Liver (tissue), 9 donors: Measurements from ENCODE around the gene STAM. TPM values are rescaled to one million over a fixed set of nuclear protein-coding genes. Genes with fewer than 3 reads are reported as not detected.

ENCODE experiments used
- DNase-seq: peaks from one replicate; pipeline ENCODE4 v3.0.0-alpha.2; 2017; ENCODE audit warnings: low spot score
- H3K27ac ChIP-seq, 2 donors: one replicate each; pipeline ENCODE4 v1.7.0; 2013; ENCODE audit warnings: inconsistent platforms in 2 of 2, low read length in 2 of 2, control low read depth in 1 of 2, low read depth in 1 of 2, mild to moderate bottlenecking in 1 of 2
- H3K27me3 ChIP-seq, 4 donors: one replicate each; pipeline versions ENCODE4 v1.6.1 to v1.7.0; 2013; ENCODE audit warnings: low read length in 3 of 4, inconsistent platforms in 1 of 4, mild to moderate bottlenecking in 1 of 4, moderate library complexity in 1 of 4; ENCODE audit not compliant: control insufficient read depth in 4 of 4, insufficient read depth in 4 of 4
- H3K36me3 ChIP-seq, 4 donors: one replicate each; pipeline versions ENCODE4 v1.6.1 to v1.7.0; 2013; ENCODE audit warnings: low read length in 3 of 4, mild to moderate bottlenecking in 3 of 4, low read depth in 1 of 4, moderate library complexity in 1 of 4; ENCODE audit not compliant: control insufficient read depth in 4 of 4, insufficient read depth in 3 of 4
- H3K4me1 ChIP-seq, 4 donors: one replicate each; pipeline versions ENCODE4 v1.6.1 to v1.7.0; 2013; ENCODE audit warnings: low read length in 3 of 4, mild to moderate bottlenecking in 3 of 4, moderate library complexity in 1 of 4; ENCODE audit not compliant: control insufficient read depth in 4 of 4, insufficient read depth in 4 of 4
- H3K4me3 ChIP-seq, 3 donors: one replicate each; pipeline versions ENCODE4 v1.6.1 to v1.7.0; 2013; ENCODE audit warnings: low read length in 3 of 3, control low read depth in 1 of 3, low read depth in 1 of 3, mild to moderate bottlenecking in 1 of 3
- H3K9ac ChIP-seq, 2 donors: one replicate each; pipeline ENCODE4 v1.7.0; 2013; ENCODE audit warnings: low read length in 2 of 2, mild to moderate bottlenecking in 2 of 2, moderate library complexity in 2 of 2, control low read depth in 1 of 2, low read depth in 1 of 2
- H3K9me3 ChIP-seq, 4 donors: one replicate each; pipeline versions ENCODE4 v1.6.1 to v1.7.0; 2013; ENCODE audit warnings: low read length in 3 of 4; ENCODE audit not compliant: control insufficient read depth in 4 of 4
- ATF3 ChIP-seq: IDR thresholded peaks from 2 replicates; pipeline ENCODE4 v1.6.1; 2016; ENCODE audit warnings: antibody characterized with exemption
- CTCF ChIP-seq: fragments of 150-350 bp; IDR thresholded peaks from 2 replicates; pipeline ENCODE4 v1.5.1; 2017; ENCODE audit warnings: improper control_type of control experiment, low read depth, low read length; ENCODE audit not compliant: missing input control
- EGR1 ChIP-seq, 2 donors: IDR thresholded peaks; 2 replicates each; pipeline ENCODE4 v1.6.1; 2016 to 2018; ENCODE audit warnings: antibody characterized with exemption in 2 of 2, low read depth in 2 of 2
- FOXA1 ChIP-seq: IDR thresholded peaks from 2 replicates; pipeline ENCODE4 v1.6.1; 2016; ENCODE audit warnings: antibody characterized with exemption
- FOXA2 ChIP-seq: IDR thresholded peaks from 2 replicates; pipeline ENCODE4 v1.6.1; 2016; ENCODE audit warnings: antibody characterized with exemption
- GABPA ChIP-seq, 2 donors: IDR thresholded peaks in 1 of 2; conservative IDR thresholded peaks in 1 of 2; 2 replicates each; pipeline ENCODE4 v1.6.1; 2016; ENCODE audit warnings: antibody characterized with exemption in 2 of 2, mild to moderate bottlenecking in 1 of 2, moderate library complexity in 1 of 2
- HNF4A ChIP-seq, 2 donors: conservative IDR thresholded peaks; 2 replicates each; pipeline ENCODE4 v1.6.1; 2016; ENCODE audit warnings: antibody characterized with exemption in 2 of 2, mild to moderate bottlenecking in 2 of 2
- HNF4G ChIP-seq: IDR thresholded peaks from 2 replicates; pipeline ENCODE4 v1.6.1; 2016; ENCODE audit warnings: antibody characterized with exemption
- JUND ChIP-seq, 2 donors: IDR thresholded peaks; 2 replicates each; pipeline ENCODE4 v1.6.1; 2016; ENCODE audit warnings: antibody characterized with exemption in 2 of 2
- NR2F2 ChIP-seq: IDR thresholded peaks from 2 replicates; pipeline ENCODE4 v1.6.1; 2016; ENCODE audit warnings: antibody characterized with exemption
- RAD21 ChIP-seq, 2 donors: IDR thresholded peaks; 2 replicates each; pipeline ENCODE4 v1.6.1; 2016; ENCODE audit warnings: antibody characterized with exemption in 2 of 2, mild to moderate bottlenecking in 2 of 2
- REST ChIP-seq: IDR thresholded peaks from 2 replicates; pipeline ENCODE4 v1.6.1; 2016; ENCODE audit warnings: antibody characterized with exemption, mild to moderate bottlenecking
- RXRA ChIP-seq, 2 donors: IDR thresholded peaks; 2 replicates each; pipeline ENCODE4 v1.6.1; 2017 to 2018; ENCODE audit warnings: antibody characterized with exemption in 2 of 2, mild to moderate bottlenecking in 1 of 2
- SP1 ChIP-seq: IDR thresholded peaks from 2 replicates; pipeline ENCODE4 v1.6.1; 2018; ENCODE audit warnings: antibody characterized with exemption, mild to moderate bottlenecking
- YY1 ChIP-seq: IDR thresholded peaks from 2 replicates; pipeline ENCODE4 v1.6.1; 2016; ENCODE audit warnings: antibody characterized with exemption, mild to moderate bottlenecking
- ZBTB33 ChIP-seq: IDR thresholded peaks from 2 replicates; pipeline ENCODE4 v1.6.1; 2016; ENCODE audit warnings: antibody characterized with exemption
- WGBS: extraction: QIAGEN DNeasy Blood & Tissue Kit; methylation state at CpG from one replicate; pipeline ENCODE4 v1.1.7; 2013; 5-methylcytosine and 5-hydroxymethylcytosine counted together
- polyA plus RNA-seq, 2 donors: library from polyadenylated mRNA; stranded (reverse) in 1 of 2; unstranded in 1 of 2; fragments of 200-250 nt in 1 of 2; fragments of >200 nt in 1 of 2; fragmentation: Nextera tagmentation in 1 of 2; extraction: Ambion mirVana in 1 of 2; gene quantifications; one replicate each; pipeline versions ENCODE4 v1.2.1 to v1.2.3, GENCODE V29; 2013 to 2015
- total RNA-seq, 2 donors: library from RNA; depleted of rRNA; stranded (reverse); fragments of >200 nt; gene quantifications; one replicate each; pipeline ENCODE4 v1.2.3, GENCODE V29; 2014
- donor health status: healthy.
- donor health status: healthy.
- donor health status: healthy.
- donor health status: healthy.
- donor health status: healthy.

STAM gene
- total and polyA plus RNA-seq, 4 donors: 4.9 to 32.4 (median 6.7) TPM

GRCh38 chr10:17701301-17701700, 57.4 kb downstream of the STAM start:
- Histone ChIP-seq H3K27me3 (no peaks in the 10 kb centered on the region), H3K4me1 (no peaks in the 10 kb centered on the region), H3K27ac (no peak overlapping the region), H3K4me3 (no peak overlapping the region), H3K9ac (no peak overlapping the region), H3K9me3 (no peaks in the 10 kb centered on the region), H3K36me3 (peaks cover 0 to 13% (median 2%) of the 10 kb centered on the region in 4 donors)
- no peak for DNase-seq
- no peak for TF ChIP-seq HNF4G
- no peak for TF ChIP-seq FOXA2
- no peak for TF ChIP-seq RAD21 (IDR thresholded peaks at IDR 0.05)
- no peak for TF ChIP-seq ATF3
- TF ChIP-seq NR2F2: no peak
- no peak for TF ChIP-seq JUND (IDR thresholded peaks at IDR 0.05)
- TF ChIP-seq RXRA (IDR thresholded peaks at IDR 0.05): no peak
- no peak for TF ChIP-seq YY1
- no peak for TF ChIP-seq SP1
- TF ChIP-seq GABPA (IDR thresholded peaks at IDR 0.05 in 1 of 2, conservative IDR thresholded peaks at IDR 0.05 in 1 of 2): no peak
- no peak for TF ChIP-seq CTCF
- 97% methylated on average over 3 of the region's 3 CpGs for WGBS

GRCh38 chr10:17703706-17704105, 59.8 kb downstream of the STAM start:
- 98% methylated on average over 3 of the region's 3 CpGs for WGBS
- peaks cover 0 to 13% (median 4%) of the 10 kb centered on the region in 4 donors for H3K36me3 ChIP-seq

More at GRCh38 chr10:17703706-17704105, 59.8 kb downstream of the STAM start:
- H3K4me3 ChIP-seq: no peak overlapping the region
- TF ChIP-seq ATF3: no peak
- TF ChIP-seq REST: no peak
- no peak for TF ChIP-seq ZBTB33
- TF ChIP-seq GABPA (IDR thresholded peaks at IDR 0.05 in 1 of 2, conservative IDR thresholded peaks at IDR 0.05 in 1 of 2): no peak
- no peak for TF ChIP-seq HNF4G
- TF ChIP-seq HNF4A (conservative IDR thresholded peaks at IDR 0.05): no peak
- TF ChIP-seq NR2F2: no peak
- no peak for TF ChIP-seq FOXA2
- no peak for TF ChIP-seq YY1
- no peak for TF ChIP-seq EGR1 (IDR thresholded peaks at IDR 0.05; ENCODE audit: low read depth in 2 of 2)
- TF ChIP-seq JUND (IDR thresholded peaks at IDR 0.05): no peak
- no peak for TF ChIP-seq FOXA1
- no peak for TF ChIP-seq SP1
- H3K27ac ChIP-seq: no peak overlapping the region
- no peak for DNase-seq
- H3K4me1 ChIP-seq: no peaks in the 10 kb centered on the region
- no peak overlapping the region for H3K9ac ChIP-seq
- no peaks in the 10 kb centered on the region for H3K27me3 ChIP-seq
- no peaks in the 10 kb centered on the region for H3K9me3 ChIP-seq
